ENCODE measurements around the gene CCNL2.

- TF ChIP-seq POLR2A (IDR thresholded peaks at IDR 0.05) (no peak), POLR2AphosphoS5 (IDR thresholded peaks at IDR 0.05) (no peak)
- TF ChIP-seq, protein P1, sequence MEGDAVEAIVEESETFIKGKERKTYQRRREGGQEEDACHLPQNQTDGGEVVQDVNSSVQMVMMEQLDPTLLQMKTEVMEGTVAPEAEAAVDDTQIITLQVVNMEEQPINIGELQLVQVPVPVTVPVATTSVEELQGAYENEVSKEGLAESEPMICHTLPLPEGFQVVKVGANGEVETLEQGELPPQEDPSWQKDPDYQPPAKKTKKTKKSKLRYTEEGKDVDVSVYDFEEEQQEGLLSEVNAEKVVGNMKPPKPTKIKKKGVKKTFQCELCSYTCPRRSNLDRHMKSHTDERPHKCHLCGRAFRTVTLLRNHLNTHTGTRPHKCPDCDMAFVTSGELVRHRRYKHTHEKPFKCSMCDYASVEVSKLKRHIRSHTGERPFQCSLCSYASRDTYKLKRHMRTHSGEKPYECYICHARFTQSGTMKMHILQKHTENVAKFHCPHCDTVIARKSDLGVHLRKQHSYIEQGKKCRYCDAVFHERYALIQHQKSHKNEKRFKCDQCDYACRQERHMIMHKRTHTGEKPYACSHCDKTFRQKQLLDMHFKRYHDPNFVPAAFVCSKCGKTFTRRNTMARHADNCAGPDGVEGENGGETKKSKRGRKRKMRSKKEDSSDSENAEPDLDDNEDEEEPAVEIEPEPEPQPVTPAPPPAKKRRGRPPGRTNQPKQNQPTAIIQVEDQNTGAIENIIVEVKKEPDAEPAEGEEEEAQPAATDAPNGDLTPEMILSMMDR (IDR thresholded peaks at IDR 0.05) = no peak
Measured at GRCh38 chr1:1335792-1336248, 63.3 kb downstream of the CCNL2 start.

Data from gastroesophageal sphincter (tissue), 3 donors.